K562 (cell line): ENCODE results near the gene SF3B4. TPM values are rescaled to one million over a fixed set of nuclear protein-coding genes. Genes with fewer than 3 reads are reported as not detected.
A peak's percentile ranks its signal among the peaks of the same experiment; 100 is the strongest.

Experiments
- CAMTA2 ChIP-seq: fragments of 250-450 bp; sonication (Bioruptor Pico); conservative IDR thresholded peaks from 2 replicates; pipeline ENCODE4 v1.5.1; 2022
- CBFA2T2 ChIP-seq: fragments of 450-650 bp; conservative IDR thresholded peaks from 2 replicates; pipeline ENCODE4 v1.6.1; 2017; ENCODE audit warnings: mild to moderate bottlenecking
- CBX8 ChIP-seq: fragments of 200-600 bp; sonication (generic); IDR thresholded peaks from 2 replicates; pipeline ENCODE4 v1.6.1; 2012; ENCODE audit warnings: borderline replicate concordance, mixed run types, low read depth, mild to moderate bottlenecking, moderate library complexity, mixed read lengths, low read length, control low read depth, inconsistent platforms; ENCODE audit not compliant: poor library complexity, severe bottlenecking; ENCODE audit errors: extremely low read depth
- CXXC5 ChIP-seq: fragments of 250-450 bp; sonication (Bioruptor Pico); IDR thresholded peaks from 2 replicates; pipeline ENCODE4 v1.8.0; 2022; ENCODE audit warnings: inconsistent platforms, mild to moderate bottlenecking, moderate library complexity
- ELF2 ChIP-seq: fragments of 250-450 bp; sonication (Bioruptor Pico); IDR thresholded peaks from 2 replicates; pipeline ENCODE4 v1.5.0; 2021; ENCODE audit warnings: mild to moderate bottlenecking
- EP400 ChIP-seq: fragments of 450-650 bp; IDR thresholded peaks from 2 replicates; pipeline ENCODE4 v1.6.1; 2017; ENCODE audit warnings: antibody characterized with exemption, mild to moderate bottlenecking, moderate library complexity
- ETV6 ChIP-seq, 3 experiments: fragments of 150-350 bp in 1 of 3; sonication (generic) in 1 of 3; formaldehyde crosslinking in 1 of 3; IDR thresholded peaks; 2 replicates each; pipeline versions ENCODE4 v1.6.1 to v1.8.0; 2014 to 2022; ENCODE audit warnings: borderline replicate concordance in 2 of 3, low read depth in 2 of 3, antibody characterized with exemption in 1 of 3, low read length in 1 of 3, mild to moderate bottlenecking in 1 of 3, missing genetic modification reagents in 1 of 3
- HDAC6 ChIP-seq: IDR thresholded peaks from 2 replicates; pipeline ENCODE4 v1.6.1; 2012; ENCODE audit warnings: low read depth, mild to moderate bottlenecking, control low read depth, inconsistent platforms, low read length, moderate library complexity
- HNRNPK ChIP-seq: fragments of 200-400 bp; formaldehyde crosslinking; IDR thresholded peaks from one replicate; pipeline ENCODE4 v1.6.1; 2018; ENCODE audit warnings: mild to moderate bottlenecking, low read depth, low read length; ENCODE audit not compliant: poor library complexity, severe bottlenecking
- KDM1A ChIP-seq, 2 experiments: fragments of 450-650 bp; IDR thresholded peaks; 2 replicates each; pipeline ENCODE4 v1.6.1; 2016; ENCODE audit warnings: mild to moderate bottlenecking in 2 of 2
- KLF1 ChIP-seq: fragments of 450-650 bp; IDR thresholded peaks from 2 replicates; pipeline ENCODE4 v1.6.1; 2016; ENCODE audit warnings: missing genetic modification characterization, missing compliant biosample characterization
- NFE2 ChIP-seq: IDR thresholded peaks from 2 replicates; pipeline ENCODE4 v1.6.1; 2014; ENCODE audit warnings: antibody characterized with exemption, low read depth
- NFXL1 ChIP-seq: fragments of 450-650 bp; formaldehyde crosslinking; IDR thresholded peaks from 2 replicates; pipeline ENCODE4 v1.4.0; 2021; ENCODE audit warnings: mild to moderate bottlenecking
- NR0B1 ChIP-seq: fragments of 450-650 bp; IDR thresholded peaks from one replicate; pipeline ENCODE4 v1.6.1; 2018; ENCODE audit warnings: mild to moderate bottlenecking, moderate library complexity; ENCODE audit not compliant: partially characterized antibody
- RUNX1 ChIP-seq: sonication (generic); IDR thresholded peaks from 2 replicates; pipeline ENCODE4 v1.6.1; 2016; ENCODE audit warnings: antibody characterized with exemption, low read depth
- TBP ChIP-seq: optimal IDR thresholded peaks from 2 replicates; pipeline ENCODE3; 2011; ENCODE audit warnings: low read depth, low read length, improper control_type of control experiment
- ZNF239 ChIP-seq: fragments of 250-450 bp; sonication (Bioruptor Pico); IDR thresholded peaks from 2 replicates; pipeline ENCODE4 v1.4.0; 2020; ENCODE audit warnings: mild to moderate bottlenecking
- ZNF507 ChIP-seq: conservative IDR thresholded peaks from 2 replicates; pipeline ENCODE4 v1.6.1; 2017; ENCODE audit warnings: missing genetic modification characterization, missing compliant biosample characterization
- polyA plus RNA-seq, 8 experiments: library from polyadenylated mRNA; depleted of rRNA in 4 of 8; stranded (reverse) in 5 of 8; unstranded in 3 of 8; fragments of >200 nt; fragmentation: Nextera tagmentation in 2 of 8; fragmentation: Illumina TruSeq in 1 of 8; extraction: Ambion mirVana in 2 of 8; extraction: Trizol in 1 of 8; gene quantifications; 2 replicates each; pipeline versions ENCODE4 v1.2.1 to v1.2.3, GENCODE V29; 2011 to 2014; ENCODE audit warnings: inconsistent platforms in 1 of 8, missing spikeins in 1 of 8
- total RNA-seq, 7 experiments: library from RNA; depleted of rRNA in 6 of 7; stranded (reverse); fragments of >200 nt in 6 of 7; fragmentation: Illumina TruSeq in 2 of 7; extraction: Trizol in 2 of 7; gene quantifications; 2 replicates each; pipeline versions ENCODE4 v1.2.1 to v1.2.3, GENCODE V29; 2011 to 2021; ENCODE audit warnings: low replicate concordance in 1 of 7
- TF ChIP-seq, protein P1 (sequence below): fragments of 450-650 bp; IDR thresholded peaks from 2 replicates; pipeline ENCODE4 v1.6.1; 2016; ENCODE audit warnings: low read depth

SF3B4 gene
- total and polyA plus RNA-seq, 9 of the 15 experiments (the other 6 are each of a cell fraction or from before 2014, with no cell fraction given), result 3.0 to 88.0 (median 26.1) TPM

- TF ChIP-seq, protein P1, sequence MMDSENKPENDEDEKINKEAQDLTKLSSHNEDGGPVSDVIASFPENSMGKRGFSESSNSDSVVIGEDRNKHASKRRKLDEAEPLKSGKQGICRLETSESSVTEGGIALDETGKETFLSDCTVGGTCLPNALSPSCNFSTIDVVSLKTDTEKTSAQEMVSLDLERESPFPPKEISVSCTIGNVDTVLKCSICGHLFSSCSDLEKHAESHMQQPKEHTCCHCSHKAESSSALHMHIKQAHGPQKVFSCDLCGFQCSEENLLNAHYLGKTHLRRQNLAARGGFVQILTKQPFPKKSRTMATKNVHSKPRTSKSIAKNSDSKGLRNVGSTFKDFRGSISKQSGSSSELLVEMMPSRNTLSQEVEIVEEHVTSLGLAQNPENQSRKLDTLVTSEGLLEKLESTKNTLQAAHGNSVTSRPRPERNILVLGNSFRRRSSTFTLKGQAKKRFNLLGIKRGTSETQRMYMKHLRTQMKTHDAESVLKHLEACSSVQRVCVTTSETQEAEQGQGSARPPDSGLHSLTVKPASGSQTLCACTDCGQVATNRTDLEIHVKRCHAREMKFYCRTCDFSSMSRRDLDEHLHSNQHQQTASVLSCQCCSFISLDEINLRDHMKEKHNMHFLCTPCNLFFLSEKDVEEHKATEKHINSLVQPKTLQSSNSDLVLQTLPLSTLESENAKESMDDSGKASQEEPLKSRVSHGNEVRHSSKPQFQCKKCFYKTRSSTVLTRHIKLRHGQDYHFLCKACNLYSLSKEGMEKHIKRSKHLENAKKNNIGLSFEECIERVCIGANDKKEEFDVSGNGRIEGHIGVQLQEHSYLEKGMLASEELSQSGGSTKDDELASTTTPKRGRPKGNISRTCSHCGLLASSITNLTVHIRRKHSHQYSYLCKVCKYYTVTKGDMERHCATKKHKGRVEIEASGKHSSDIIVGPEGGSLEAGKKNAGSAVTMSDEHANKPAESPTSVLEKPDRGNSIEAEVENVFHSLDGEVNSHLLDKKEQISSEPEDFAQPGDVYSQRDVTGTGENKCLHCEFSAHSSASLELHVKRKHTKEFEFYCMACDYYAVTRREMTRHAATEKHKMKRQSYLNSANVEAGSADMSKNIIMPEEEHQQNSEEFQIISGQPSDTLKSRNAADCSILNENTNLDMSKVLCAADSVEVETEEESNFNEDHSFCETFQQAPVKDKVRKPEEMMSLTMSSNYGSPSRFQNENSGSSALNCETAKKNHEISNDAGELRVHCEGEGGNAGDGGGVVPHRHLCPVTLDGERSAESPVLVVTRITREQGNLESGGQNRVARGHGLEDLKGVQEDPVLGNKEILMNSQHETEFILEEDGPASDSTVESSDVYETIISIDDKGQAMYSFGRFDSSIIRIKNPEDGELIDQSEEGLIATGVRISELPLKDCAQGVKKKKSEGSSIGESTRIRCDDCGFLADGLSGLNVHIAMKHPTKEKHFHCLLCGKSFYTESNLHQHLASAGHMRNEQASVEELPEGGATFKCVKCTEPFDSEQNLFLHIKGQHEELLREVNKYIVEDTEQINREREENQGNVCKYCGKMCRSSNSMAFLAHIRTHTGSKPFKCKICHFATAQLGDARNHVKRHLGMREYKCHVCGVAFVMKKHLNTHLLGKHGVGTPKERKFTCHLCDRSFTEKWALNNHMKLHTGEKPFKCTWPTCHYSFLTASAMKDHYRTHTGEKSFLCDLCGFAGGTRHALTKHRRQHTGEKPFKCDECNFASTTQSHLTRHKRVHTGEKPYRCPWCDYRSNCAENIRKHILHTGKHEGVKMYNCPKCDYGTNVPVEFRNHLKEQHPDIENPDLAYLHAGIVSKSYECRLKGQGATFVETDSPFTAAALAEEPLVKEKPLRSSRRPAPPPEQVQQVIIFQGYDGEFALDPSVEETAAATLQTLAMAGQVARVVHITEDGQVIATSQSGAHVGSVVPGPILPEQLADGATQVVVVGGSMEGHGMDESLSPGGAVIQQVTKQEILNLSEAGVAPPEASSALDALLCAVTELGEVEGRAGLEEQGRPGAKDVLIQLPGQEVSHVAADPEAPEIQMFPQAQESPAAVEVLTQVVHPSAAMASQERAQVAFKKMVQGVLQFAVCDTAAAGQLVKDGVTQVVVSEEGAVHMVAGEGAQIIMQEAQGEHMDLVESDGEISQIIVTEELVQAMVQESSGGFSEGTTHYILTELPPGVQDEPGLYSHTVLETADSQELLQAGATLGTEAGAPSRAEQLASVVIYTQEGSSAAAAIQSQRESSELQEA, result no peak
- no peak for TF ChIP-seq KLF1 (tag)
- no peak for TF ChIP-seq KDM1A (IDR thresholded peaks at IDR 0.05)
- no peak for TF ChIP-seq HDAC6
- TF ChIP-seq CBFA2T2, result no peak
- TF ChIP-seq HNRNPK, result no peak
- no peak for TF ChIP-seq EP400
- peak; percentile 85 for TF ChIP-seq CAMTA2 (CRISPR knock-in tag)
- TF ChIP-seq ETV6 (IDR thresholded peaks at IDR 0.05; ENCODE audit: borderline replicate concordance in 1 of 2, low read depth in 2 of 2, low read length in 1 of 2), result no peak; a peak in 1 of 4 replicates
- no peak for TF ChIP-seq ETV6 (CRISPR knock-in tag; IDR thresholded peaks at IDR 0.05; ENCODE audit: borderline replicate concordance)
- no peak for TF ChIP-seq TBP
- TF ChIP-seq NFE2, result no peak
- no peak for TF ChIP-seq NR0B1
- no peak; the same call in 1 of the 2 replicates for TF ChIP-seq CXXC5
- peak; percentile 24; the same call in 1 of the 2 replicates for TF ChIP-seq NFXL1 (CRISPR knock-in tag)
- peak; percentile 50; the same call in 1 of the 2 replicates for TF ChIP-seq ELF2 (CRISPR knock-in tag)
- no peak for TF ChIP-seq RUNX1
- no peak for TF ChIP-seq ZNF239 (CRISPR knock-in tag)
- no peak for TF ChIP-seq ZNF507 (tag)
- TF ChIP-seq CBX8, result no peak
Observed at GRCh38 chr1:149887456-149888246, 40.0 kb downstream of the SF3B4 start (continued).
